Immature natural killer cell (primary cell): ENCODE data around the gene PAPLN. TPM values are rescaled to one million over a fixed set of nuclear protein-coding genes. Genes with fewer than 3 reads are reported as not detected.
A peak's percentile ranks its signal among the peaks of the same experiment; 100 is the strongest.
"Not testable (repeated sequence)": the region's sequence is repeated elsewhere in the genome, so short reads cannot be mapped to it uniquely, and the experiment has no call there.

Experiments
- DNase-seq, 3 donors: peaks; one replicate each; pipeline ENCODE4 v3.0.0; 2022; ENCODE audit warnings: mixed read lengths in 1 of 3
- H3K27ac Mint-ChIP-seq, 6 donors: one replicate each; pipeline ENCODE4 v1.8.0; 2020; ENCODE audit warnings: mixed read lengths in 6 of 6, mild to moderate bottlenecking in 5 of 6, inconsistent platforms in 4 of 6, moderate library complexity in 3 of 6
- H3K27me3 Mint-ChIP-seq, 3 donors: one replicate each; pipeline ENCODE4 v1.8.0; 2020 to 2021; ENCODE audit warnings: low read depth in 3 of 3, mild to moderate bottlenecking in 3 of 3, mixed read lengths in 3 of 3, moderate library complexity in 3 of 3, inconsistent platforms in 1 of 3
- H3K36me3 Mint-ChIP-seq, 3 donors: one replicate each; pipeline ENCODE4 v1.8.0; 2020; ENCODE audit warnings: mixed read lengths in 3 of 3, inconsistent platforms in 2 of 3, mild to moderate bottlenecking in 2 of 3
- H3K4me1 Mint-ChIP-seq, 2 donors: one replicate each; pipeline ENCODE4 v1.8.0; 2020; ENCODE audit warnings: inconsistent platforms in 2 of 2, mild to moderate bottlenecking in 2 of 2, mixed read lengths in 2 of 2, moderate library complexity in 1 of 2
- H3K4me3 Mint-ChIP-seq, 5 donors: one replicate each; pipeline ENCODE4 v1.8.0; 2020; ENCODE audit warnings: mild to moderate bottlenecking in 5 of 5, mixed read lengths in 5 of 5, inconsistent platforms in 3 of 5, moderate library complexity in 3 of 5
- H3K9me3 Mint-ChIP-seq, 6 donors: one replicate each; pipeline ENCODE4 v1.8.0; 2020; ENCODE audit warnings: mild to moderate bottlenecking in 6 of 6, mixed read lengths in 6 of 6, inconsistent platforms in 4 of 6, moderate library complexity in 3 of 6
- polyA plus RNA-seq, 3 donors: library from polyadenylated mRNA; unstranded; fragments of 300-500 nt; fragmentation: Illumina TruSeq; gene quantifications; one replicate each; pipeline ENCODE4 v1.2.3, GENCODE V29; 2021

Gene PAPLN
- polyA plus RNA-seq, 3 donors from 2014 or later: 0.15 to 0.47 TPM; not detected in 1

GRCh38 chr14:73286598-73286997 lies 49.3 kb downstream of the PAPLN start:
- Mint-ChIP-seq H3K4me3 (no peak overlapping the region), H3K9me3 (no peaks in the 10 kb centered on the region), H3K4me1 (peaks cover 8 to 24% of the 10 kb centered on the region in 2 donors), H3K36me3 (peaks cover 13 to 51% (median 20%) of the 10 kb centered on the region in 3 donors), H3K27me3 (no peaks in the 10 kb centered on the region), H3K27ac (no peak overlapping the region)
- no peak for DNase-seq

- Mint-ChIP-seq H3K4me3 (no peak overlapping the region), H3K9me3 (no peaks in the 10 kb centered on the region), H3K36me3 (peaks cover 12 to 49% (median 19%) of the 10 kb centered on the region in 3 donors), H3K4me1 (peaks cover 5 to 19% of the 10 kb centered on the region in 2 donors), H3K27ac (no peak overlapping the region), H3K27me3 (no peaks in the 10 kb centered on the region)
- DNase-seq: no peak
Observed at GRCh38 chr14:73287071-73287470, 49.8 kb downstream of the PAPLN start.

DNA sequence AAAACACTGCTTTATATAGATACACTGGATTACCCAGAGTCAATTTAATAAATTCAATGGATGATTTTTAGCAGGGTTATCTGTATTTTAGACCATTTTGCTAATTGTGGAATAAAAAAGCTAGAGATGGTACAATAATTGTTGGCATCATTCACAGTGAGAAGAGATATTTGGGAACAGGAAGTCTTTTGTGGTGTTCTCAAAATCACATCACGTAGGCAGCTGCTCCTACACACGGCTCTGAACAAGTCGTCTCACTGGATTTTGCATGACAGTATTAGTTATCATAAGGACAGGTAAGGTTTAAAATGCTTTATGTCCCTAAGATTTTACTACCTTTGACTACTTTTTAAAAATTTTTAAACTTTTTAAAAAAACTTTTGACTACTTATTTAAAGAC lies 52.0 kb downstream of the PAPLN start:
- Mint-ChIP-seq H3K36me3 (peaks cover 9 to 43% (median 14%) of the 10 kb centered on the region in 3 donors), H3K4me3 (no peak overlapping the region)

DNA sequence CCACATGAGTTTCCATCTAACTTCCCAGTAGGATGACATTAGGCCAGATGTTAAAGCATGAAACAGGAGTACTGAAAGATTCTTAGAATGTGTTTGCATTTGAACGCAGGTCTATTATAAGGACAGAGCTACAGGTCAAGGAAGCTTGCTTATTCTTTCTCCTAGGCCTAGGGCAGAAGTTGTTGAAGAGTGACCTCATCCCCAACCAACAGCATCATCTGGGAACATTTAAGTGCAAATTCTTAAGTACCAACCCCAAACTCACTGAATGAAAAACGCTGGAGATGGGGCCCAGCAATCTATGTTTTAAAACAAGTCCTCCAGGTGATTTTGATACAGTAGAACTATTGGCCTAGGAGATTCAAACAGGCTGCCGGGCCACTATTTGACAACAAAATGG lies 52.4 kb downstream of the PAPLN start:
- H3K9me3 Mint-ChIP-seq: no peaks in the 10 kb centered on the region
- no peak overlapping the region for H3K4me3 Mint-ChIP-seq
- DNase-seq: no peak
- H3K27me3 Mint-ChIP-seq: no peaks in the 10 kb centered on the region
- H3K4me1 Mint-ChIP-seq: peaks cover 4 to 7% of the 10 kb centered on the region in 2 donors
- peak overlapping the region in 1 of 6 donors; percentile 59 for H3K27ac Mint-ChIP-seq
- peaks cover 9 to 38% (median 14%) of the 10 kb centered on the region in 3 donors for H3K36me3 Mint-ChIP-seq

More for the DNA sequence above, 52.0 kb downstream of the PAPLN start:
- no peaks in the 10 kb centered on the region for H3K27me3 Mint-ChIP-seq
- H3K4me1 Mint-ChIP-seq: peaks cover 4 to 7% of the 10 kb centered on the region in 2 donors
- peak overlapping the region in 2 of 6 donors; percentile 36 to 59 for H3K27ac Mint-ChIP-seq
- DNase-seq: no peak
- H3K9me3 Mint-ChIP-seq: no peaks in the 10 kb centered on the region

DNA sequence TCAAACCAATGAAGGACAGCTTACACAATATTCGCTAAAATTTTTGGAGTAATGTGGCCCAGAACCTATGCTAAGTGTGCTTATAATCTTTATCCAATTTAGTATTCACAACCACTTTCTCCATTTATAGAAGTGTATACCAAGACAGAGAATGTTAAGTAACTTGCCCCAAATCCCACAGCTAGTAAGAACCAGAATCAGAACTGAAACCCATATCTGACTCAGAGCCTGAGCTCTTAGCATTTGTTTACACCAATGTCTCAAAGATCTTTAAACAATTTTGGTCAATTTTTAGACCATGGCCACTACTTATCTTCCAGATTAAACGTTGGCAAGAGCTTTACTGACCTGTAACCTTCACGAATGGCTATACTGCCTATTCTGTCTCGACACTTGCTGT lies 53.0 kb downstream of the PAPLN start:
- no peaks in the 10 kb centered on the region for H3K9me3 Mint-ChIP-seq
- H3K27me3 Mint-ChIP-seq: no peaks in the 10 kb centered on the region
- H3K4me1 Mint-ChIP-seq: peaks cover 4 to 7% of the 10 kb centered on the region in 2 donors
- DNase-seq: no peak
- peaks cover 9 to 33% (median 11%) of the 10 kb centered on the region in 3 donors for H3K36me3 Mint-ChIP-seq
- H3K27ac Mint-ChIP-seq: peak overlapping the region in 1 of 6 donors; percentile 11
- no peak overlapping the region for H3K4me3 Mint-ChIP-seq

- peaks cover 4 to 7% of the 10 kb centered on the region in 2 donors for H3K4me1 Mint-ChIP-seq
- no peaks in the 10 kb centered on the region for H3K27me3 Mint-ChIP-seq
- H3K36me3 Mint-ChIP-seq: peaks cover 8 to 19% (median 9%) of the 10 kb centered on the region in 3 donors
- DNase-seq: no peak
- no peak overlapping the region for H3K27ac Mint-ChIP-seq
- no peak overlapping the region for H3K4me3 Mint-ChIP-seq
- no peaks in the 10 kb centered on the region for H3K9me3 Mint-ChIP-seq
Observed at GRCh38 chr14:73293782-73294781, 56.8 kb downstream of the PAPLN start.

DNA sequence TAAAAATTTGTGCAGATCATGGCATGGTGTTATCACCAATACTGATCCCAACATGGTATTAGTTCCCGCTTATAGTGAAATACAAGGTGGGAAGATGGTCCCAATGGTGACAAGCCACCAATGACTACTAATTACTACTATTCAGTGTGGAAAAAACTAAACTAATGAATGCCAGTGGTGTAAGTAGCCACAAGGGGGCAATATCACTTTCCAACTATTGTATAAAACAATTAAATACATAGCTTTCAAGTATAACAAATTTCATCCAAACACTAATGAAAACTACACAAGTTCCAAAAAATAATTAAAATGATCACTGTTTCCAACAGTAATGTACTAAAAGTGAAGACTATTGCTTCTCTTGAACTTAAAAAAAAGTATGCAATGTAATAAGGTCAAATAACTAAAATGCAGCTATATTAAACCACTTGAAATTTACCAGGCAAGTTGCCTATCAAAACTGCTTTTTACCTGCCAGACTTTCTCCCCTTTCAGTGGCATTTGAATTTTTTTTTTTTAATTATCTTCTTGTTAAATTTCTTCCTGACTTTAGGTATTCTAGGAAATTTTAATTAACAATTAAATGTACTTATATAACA lies 58.0 kb downstream of the PAPLN start:
- peak; percentile 13 to 36 (median 19) for DNase-seq
- Mint-ChIP-seq H3K4me1 (no peaks in the 10 kb centered on the region), H3K36me3 (peaks cover 8 to 16% (median 9%) of the 10 kb centered on the region in 3 donors), H3K9me3 (no peaks in the 10 kb centered on the region), H3K4me3 (no peak overlapping the region), H3K27me3 (no peaks in the 10 kb centered on the region), H3K27ac (peak overlapping the region in 1 of 6 donors; percentile 35)

GRCh38 chr14:73305499-73305898 lies 68.2 kb downstream of the PAPLN start:
- Mint-ChIP-seq H3K4me3 (no peak overlapping the region), H3K27me3 (no peaks in the 10 kb centered on the region), H3K9me3 (no peaks in the 10 kb centered on the region), H3K36me3 (no peaks in the 10 kb centered on the region), H3K4me1 (peaks cover 0 to 1% of the 10 kb centered on the region in 2 donors), H3K27ac (no peak overlapping the region)
- no peak for DNase-seq

DNA sequence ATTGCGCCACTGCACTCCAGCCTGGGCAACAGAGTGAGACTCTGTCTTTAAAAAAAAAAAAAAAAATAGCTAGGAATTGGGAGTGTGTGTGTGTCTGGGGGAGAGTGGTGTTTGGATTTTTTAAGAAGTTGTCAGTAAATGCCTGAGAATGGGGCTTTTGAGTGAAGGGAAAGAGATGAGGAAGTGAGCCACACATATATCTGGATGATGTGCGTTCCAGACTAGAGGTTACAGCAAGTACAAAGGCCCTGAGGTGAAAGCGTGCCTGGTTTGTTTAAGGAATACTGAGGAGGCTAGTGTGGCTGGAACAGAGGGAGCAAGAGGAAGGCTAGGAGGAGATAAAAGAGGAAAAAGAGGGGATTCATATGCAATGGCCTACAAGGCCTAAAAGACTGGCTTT lies 70.0 kb downstream of the PAPLN start:
- DNase-seq: no peak
- peaks cover 10 to 12% of the 10 kb centered on the region in 2 donors for H3K4me1 Mint-ChIP-seq
- H3K9me3 Mint-ChIP-seq: no peaks in the 10 kb centered on the region
- no peaks in the 10 kb centered on the region for H3K27me3 Mint-ChIP-seq
- H3K27ac Mint-ChIP-seq: peak overlapping the region in 1 of 6 donors; percentile 41
- H3K4me3 Mint-ChIP-seq: no peak overlapping the region
- no peaks in the 10 kb centered on the region for H3K36me3 Mint-ChIP-seq

DNA sequence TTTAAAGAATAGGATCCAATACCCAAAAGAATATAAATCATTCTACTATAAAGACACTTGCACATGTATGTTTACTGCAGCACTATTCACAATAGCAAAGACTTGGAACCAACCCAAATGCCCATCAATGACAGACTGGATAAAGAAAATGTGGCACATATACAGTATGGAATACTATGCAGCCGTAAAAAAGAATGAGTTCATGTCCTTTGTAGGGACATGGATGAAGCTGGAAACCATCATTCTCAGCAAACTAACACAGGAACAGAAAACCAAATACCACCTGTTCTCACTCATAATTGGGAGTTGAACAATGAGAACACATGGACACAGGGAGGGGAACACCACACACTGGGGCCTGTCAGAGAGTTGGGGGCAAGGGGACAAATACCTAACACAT lies 71.9 kb downstream of the PAPLN start:
- H3K4me1 Mint-ChIP-seq: peaks cover 12 to 14% of the 10 kb centered on the region in 2 donors
- not testable (repeated sequence) for H3K27ac Mint-ChIP-seq, H3K36me3 Mint-ChIP-seq, H3K9me3 Mint-ChIP-seq, H3K4me3 Mint-ChIP-seq, DNase-seq, H3K27me3 Mint-ChIP-seq

GRCh38 chr14:73311708-73312030 lies 74.4 kb downstream of the PAPLN start:
- Mint-ChIP-seq H3K27me3 (no peaks in the 10 kb centered on the region), H3K27ac (peak overlapping the region in 5 of 6 donors; percentile 4 to 45 (median 15)), H3K4me1 (peaks cover 12 to 14% of the 10 kb centered on the region in 2 donors), H3K9me3 (no peaks in the 10 kb centered on the region), H3K36me3 (no peaks in the 10 kb centered on the region), H3K4me3 (peak overlapping the region in 4 of 5 donors; percentile 15 to 44 (median 28))
- no peak for DNase-seq

GRCh38 chr14:73312687-73313086 lies 75.4 kb downstream of the PAPLN start:
- peaks cover 12% of the 10 kb centered on the region in 2 donors for H3K4me1 Mint-ChIP-seq
- H3K27me3 Mint-ChIP-seq: no peaks in the 10 kb centered on the region
- no peak for DNase-seq
- H3K36me3 Mint-ChIP-seq: no peaks in the 10 kb centered on the region
- H3K4me3 Mint-ChIP-seq: no peak overlapping the region
- H3K9me3 Mint-ChIP-seq: no peaks in the 10 kb centered on the region
- peak overlapping the region in 1 of 6 donors; percentile 24 for H3K27ac Mint-ChIP-seq

- H3K9me3 Mint-ChIP-seq: no peaks in the 10 kb centered on the region
- DNase-seq: no peak
- H3K36me3 Mint-ChIP-seq: no peaks in the 10 kb centered on the region
- H3K27ac Mint-ChIP-seq: peak overlapping the region in 1 of 6 donors; percentile 22
- H3K4me1 Mint-ChIP-seq: peaks cover 12% of the 10 kb centered on the region in 2 donors
- H3K4me3 Mint-ChIP-seq: no peak overlapping the region
- H3K27me3 Mint-ChIP-seq: no peaks in the 10 kb centered on the region
Observed at GRCh38 chr14:73313151-73313550, 75.8 kb downstream of the PAPLN start.

- H3K36me3 Mint-ChIP-seq: peaks cover 0 to 7% (median 3%) of the 10 kb centered on the region in 3 donors
- no peak for DNase-seq
- H3K9me3 Mint-ChIP-seq: no peaks in the 10 kb centered on the region
- H3K27me3 Mint-ChIP-seq: no peaks in the 10 kb centered on the region
- H3K27ac Mint-ChIP-seq: no peak overlapping the region
- peaks cover 19 to 28% of the 10 kb centered on the region in 2 donors for H3K4me1 Mint-ChIP-seq
- H3K4me3 Mint-ChIP-seq: no peak overlapping the region
Observed at GRCh38 chr14:73323896-73324399, 86.6 kb downstream of the PAPLN start.
